IPS-20b (cell line): ENCODE results near the gene CDC42EP4.

ENCODE experiments used
- H3K27ac ChIP-seq: one replicate; pipeline ENCODE4 v1.5.1; 2013; ENCODE audit warnings: low read length
- H3K27me3 ChIP-seq: 2 replicates; pipeline ENCODE4 v1.6.1; 2013; ENCODE audit warnings: mild to moderate bottlenecking, low read length, inconsistent platforms; ENCODE audit not compliant: insufficient read depth
- H3K36me3 ChIP-seq: 2 replicates; pipeline ENCODE4 v1.6.1; 2013; ENCODE audit warnings: low read depth, mild to moderate bottlenecking, inconsistent platforms, low read length, moderate library complexity; ENCODE audit not compliant: insufficient read depth
- H3K4me1 ChIP-seq: 2 replicates; pipeline ENCODE4 v1.6.1; 2013; ENCODE audit warnings: mild to moderate bottlenecking, control low read depth, inconsistent platforms, low read length, moderate library complexity; ENCODE audit not compliant: insufficient read depth
- H3K4me3 ChIP-seq: 2 replicates; pipeline ENCODE4 v1.5.1; 2013; ENCODE audit warnings: mild to moderate bottlenecking, low read length, inconsistent platforms
- H3K9ac ChIP-seq: 2 replicates; pipeline ENCODE4 v1.6.1; 2013; ENCODE audit warnings: low read depth, mild to moderate bottlenecking, inconsistent platforms, low read length, moderate library complexity
- H3K9me3 ChIP-seq: 2 replicates; pipeline ENCODE4 v1.6.1; 2013; ENCODE audit warnings: mild to moderate bottlenecking, low read depth, low read length, inconsistent platforms; ENCODE audit not compliant: insufficient read depth

CDC42EP4 gene

DNA sequence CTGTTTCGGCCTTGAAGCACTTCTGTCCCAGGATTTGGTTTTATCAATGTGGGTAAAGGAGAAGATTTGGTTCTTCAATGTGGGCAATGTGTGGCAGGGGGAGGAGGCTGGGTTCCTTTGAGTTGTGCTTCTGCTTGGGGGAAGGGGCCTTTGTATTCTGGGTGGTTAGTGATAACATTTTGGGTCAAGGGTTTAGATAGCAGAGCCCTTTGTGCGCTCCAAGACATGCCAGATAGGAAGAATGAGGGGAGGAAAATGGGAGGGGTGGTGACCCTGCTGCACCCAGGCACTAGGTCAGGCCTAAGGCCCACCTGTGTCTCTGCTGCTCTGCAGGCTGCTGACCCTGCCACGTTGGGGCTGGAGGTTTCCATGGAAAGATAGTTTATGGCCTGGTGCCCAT lies 40.0 kb upstream of the CDC42EP4 start:
- H3K9ac ChIP-seq, result no peak overlapping the region
- H3K27me3 ChIP-seq, result no peaks in the 10 kb centered on the region

DNA sequence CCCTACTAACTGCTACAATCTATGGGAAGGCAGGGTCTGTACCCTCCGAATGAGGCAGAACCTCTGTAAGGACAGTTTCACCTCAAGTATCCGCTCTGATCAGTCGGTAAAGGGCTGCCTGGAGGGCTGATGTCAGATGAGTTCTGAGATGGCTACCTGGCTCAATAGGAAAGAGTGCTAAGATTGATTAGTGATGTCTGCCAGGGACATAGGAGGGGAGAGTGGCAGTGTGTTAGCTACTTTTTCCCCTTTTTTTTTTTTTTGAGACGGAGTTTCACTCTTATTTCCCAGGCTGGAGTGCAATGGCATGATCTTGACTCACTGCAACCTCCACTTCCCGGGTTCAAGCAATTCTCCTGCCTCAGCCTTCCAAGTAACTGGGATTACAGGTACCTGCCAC lies 39.1 kb upstream of the CDC42EP4 start:
- Histone ChIP-seq H3K9ac (no peak overlapping the region), H3K4me3 (no peak overlapping the region), H3K27me3 (no peaks in the 10 kb centered on the region), H3K4me1 (peaks cover 4% of the 10 kb centered on the region; the same call in 1 of the 2 replicates), H3K36me3 (no peaks in the 10 kb centered on the region), H3K27ac (no peak overlapping the region), H3K9me3 (no peaks in the 10 kb centered on the region)

More for the DNA sequence above, 40.0 kb upstream of the CDC42EP4 start:
- Histone ChIP-seq H3K9me3 (no peaks in the 10 kb centered on the region), H3K36me3 (no peaks in the 10 kb centered on the region), H3K4me3 (no peak overlapping the region), H3K27ac (no peak overlapping the region), H3K4me1 (peaks cover 4% of the 10 kb centered on the region; the same call in 1 of the 2 replicates)

DNA sequence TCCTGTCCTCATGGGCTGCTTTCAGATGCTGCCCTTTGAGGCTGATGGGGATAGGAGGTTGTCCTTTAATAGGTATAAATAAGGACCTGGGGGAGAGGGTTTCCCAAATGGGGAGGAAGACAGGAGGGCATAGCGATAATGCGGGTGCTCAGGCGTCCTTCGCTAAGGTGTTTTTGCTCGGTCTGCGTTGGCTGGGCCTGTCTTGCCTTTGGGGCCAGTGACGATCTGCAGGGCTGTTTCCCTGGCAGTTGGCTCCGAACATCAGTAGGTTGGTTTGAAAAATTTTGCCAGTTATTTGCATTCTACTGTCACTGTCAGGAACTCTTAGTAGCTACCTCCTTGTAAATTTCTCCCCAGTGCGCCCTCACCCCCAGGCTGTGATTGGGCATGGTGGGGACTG lies 37.8 kb upstream of the CDC42EP4 start:
- Histone ChIP-seq H3K27ac (no peak overlapping the region), H3K4me1 (peaks cover 4% of the 10 kb centered on the region; the same call in 1 of the 2 replicates), H3K4me3 (no peak overlapping the region), H3K9me3 (no peaks in the 10 kb centered on the region), H3K9ac (no peak overlapping the region), H3K27me3 (no peaks in the 10 kb centered on the region), H3K36me3 (no peaks in the 10 kb centered on the region)

DNA sequence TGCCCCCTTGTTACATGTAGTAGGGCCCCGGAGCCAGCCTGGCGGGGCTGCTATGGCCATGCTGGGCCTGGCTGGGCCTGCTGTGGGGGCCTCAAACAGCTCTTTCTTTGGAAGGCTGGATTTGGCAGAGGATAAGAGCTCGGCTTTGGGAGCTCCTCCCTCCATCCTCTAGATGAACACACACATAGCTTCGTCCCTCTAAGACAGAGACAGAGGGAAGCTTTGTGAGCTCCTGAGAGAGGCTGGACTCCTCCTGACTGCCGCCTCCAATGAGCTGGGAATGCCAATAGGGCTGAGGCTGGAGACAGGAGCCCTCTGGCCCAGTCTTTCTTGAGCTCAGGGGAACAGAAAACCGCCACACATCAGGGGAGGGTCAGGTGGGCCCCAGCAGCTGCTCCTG lies 37.3 kb upstream of the CDC42EP4 start:
- no peaks in the 10 kb centered on the region for H3K36me3 ChIP-seq
- no peak overlapping the region for H3K27ac ChIP-seq
- no peaks in the 10 kb centered on the region for H3K9me3 ChIP-seq
- no peak overlapping the region for H3K4me3 ChIP-seq
- H3K27me3 ChIP-seq, result no peaks in the 10 kb centered on the region
- peaks cover 4% of the 10 kb centered on the region; the same call in 1 of the 2 replicates for H3K4me1 ChIP-seq
- no peak overlapping the region for H3K9ac ChIP-seq

DNA sequence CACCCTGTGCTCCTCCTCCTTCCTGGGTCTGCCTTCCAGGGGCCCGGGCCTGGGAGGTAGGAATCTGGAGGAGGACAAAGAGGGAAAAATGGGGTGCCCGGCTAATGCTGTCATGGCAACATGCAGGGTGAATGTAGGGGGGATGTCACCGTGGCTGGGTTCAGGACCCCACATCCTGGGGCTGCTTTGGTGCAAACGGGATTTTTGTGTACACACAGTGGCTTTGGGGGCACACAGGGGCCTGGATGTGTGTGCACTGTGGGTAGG lies 37.0 kb upstream of the CDC42EP4 start:
- H3K36me3 ChIP-seq, result no peaks in the 10 kb centered on the region
- H3K27me3 ChIP-seq, result no peaks in the 10 kb centered on the region
- H3K4me3 ChIP-seq, result no peak overlapping the region
- no peaks in the 10 kb centered on the region for H3K9me3 ChIP-seq
- H3K9ac ChIP-seq, result no peak overlapping the region
- no peak overlapping the region for H3K27ac ChIP-seq
- peaks cover 8% of the 10 kb centered on the region for H3K4me1 ChIP-seq

DNA sequence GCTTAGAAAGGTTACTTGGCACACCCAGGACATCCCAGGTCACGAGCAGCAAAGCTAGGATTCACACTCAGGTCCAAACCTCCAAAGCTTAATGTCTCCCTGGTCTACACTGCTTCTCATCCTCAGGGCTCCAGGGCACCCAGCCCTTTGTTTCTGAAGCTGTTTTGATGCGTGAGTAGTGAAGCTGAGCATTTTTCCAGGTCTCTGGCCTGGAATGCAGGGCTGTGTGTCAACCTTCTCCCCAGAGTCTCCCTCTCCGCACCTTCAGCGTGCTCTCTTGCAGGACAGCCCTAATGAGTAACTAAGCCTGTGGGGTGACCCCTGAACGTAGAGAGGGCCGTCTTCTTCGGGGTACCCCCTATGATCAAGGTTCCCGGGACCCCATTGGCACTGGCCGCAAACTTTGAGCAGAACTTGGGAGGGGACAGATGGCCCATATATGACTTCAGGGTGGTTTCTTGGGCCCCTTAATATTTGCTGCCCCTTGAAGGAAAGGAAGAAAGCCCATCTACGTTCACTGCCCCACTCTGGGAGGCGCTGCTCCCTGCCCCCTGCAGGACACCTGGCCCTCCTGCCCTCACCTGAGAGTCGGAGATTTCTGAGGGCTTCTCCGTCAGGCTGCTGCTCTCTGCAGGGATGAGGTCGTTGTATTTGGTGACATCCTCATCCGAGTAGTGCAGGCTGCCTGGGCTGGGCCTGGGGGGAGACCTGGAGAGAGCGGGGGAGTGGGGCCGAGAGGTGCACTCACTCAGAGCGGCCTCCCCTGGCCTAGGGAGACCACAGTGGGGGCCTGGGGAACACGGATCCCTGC lies 36.4 kb upstream of the CDC42EP4 start:
- Histone ChIP-seq H3K4me1 (peaks cover 11% of the 10 kb centered on the region), H3K36me3 (no peaks in the 10 kb centered on the region), H3K9ac (no peak overlapping the region; the same call in 1 of the 2 replicates), H3K27me3 (no peaks in the 10 kb centered on the region), H3K4me3 (no peak overlapping the region), H3K9me3 (no peaks in the 10 kb centered on the region), H3K27ac (peak overlapping the region; percentile 18)

DNA sequence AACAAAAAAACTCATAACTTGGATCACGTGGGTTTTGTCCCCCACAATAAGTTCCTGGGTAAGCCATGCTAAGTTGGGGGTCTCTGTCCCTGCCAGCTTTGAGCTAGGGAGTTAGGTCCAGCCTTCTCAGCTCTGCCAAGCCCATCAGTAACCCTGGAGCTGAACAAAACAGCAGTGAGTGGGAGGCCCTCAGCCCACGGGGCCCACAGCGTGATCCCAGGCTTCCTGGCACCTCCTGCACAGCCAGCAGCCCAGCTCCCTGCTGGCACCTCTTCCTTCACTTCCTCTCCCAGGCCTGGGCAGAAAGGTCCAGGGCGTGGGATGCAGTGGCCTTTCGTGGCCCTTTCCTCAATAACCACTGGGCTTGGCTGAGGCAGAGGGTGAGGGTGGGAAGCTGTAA lies 35.5 kb upstream of the CDC42EP4 start:
- H3K27ac ChIP-seq, result no peak overlapping the region
- H3K36me3 ChIP-seq, result no peaks in the 10 kb centered on the region
- H3K27me3 ChIP-seq, result no peaks in the 10 kb centered on the region
- H3K4me3 ChIP-seq, result no peak overlapping the region
- H3K4me1 ChIP-seq, result peaks cover 17% of the 10 kb centered on the region
- H3K9ac ChIP-seq, result no peak overlapping the region
- H3K9me3 ChIP-seq, result no peaks in the 10 kb centered on the region

DNA sequence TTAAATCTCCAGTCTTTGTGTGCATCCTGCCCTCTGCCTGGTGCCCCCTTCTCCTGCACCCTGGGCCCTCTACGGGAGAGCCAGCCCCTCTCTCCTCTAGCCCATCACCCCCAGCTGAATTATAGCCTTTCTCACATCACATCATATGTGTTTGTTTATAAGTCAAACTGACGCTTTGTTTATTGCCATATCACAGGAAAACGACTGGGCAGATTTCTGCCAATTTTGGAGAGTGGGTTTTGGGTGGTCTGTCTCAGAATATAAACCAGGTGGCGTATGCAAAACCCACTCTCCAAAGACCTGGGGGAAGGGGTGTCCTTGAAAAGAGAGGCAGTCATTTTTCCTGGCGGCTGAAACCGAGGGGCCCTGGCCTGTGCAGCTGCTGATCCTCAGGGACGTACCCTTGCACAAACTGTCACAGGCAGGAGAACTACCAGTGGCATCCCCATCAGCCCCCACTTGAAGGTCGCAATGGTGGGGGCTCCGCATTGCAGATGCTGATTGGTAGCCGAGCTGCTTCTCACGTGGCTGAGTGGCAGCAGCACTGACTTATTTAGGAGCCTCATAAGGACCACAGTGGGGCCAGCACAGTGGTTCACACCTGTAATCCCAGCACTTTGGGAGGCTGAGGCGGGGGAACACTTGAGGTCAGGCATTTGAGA lies 34.8 kb upstream of the CDC42EP4 start:
- H3K36me3 ChIP-seq, result no peaks in the 10 kb centered on the region
- no peaks in the 10 kb centered on the region for H3K27me3 ChIP-seq
- H3K4me1 ChIP-seq, result peaks cover 20% of the 10 kb centered on the region
- no peak overlapping the region for H3K9ac ChIP-seq
- no peak overlapping the region for H3K27ac ChIP-seq
- H3K4me3 ChIP-seq, result no peak overlapping the region
- no peaks in the 10 kb centered on the region for H3K9me3 ChIP-seq

DNA sequence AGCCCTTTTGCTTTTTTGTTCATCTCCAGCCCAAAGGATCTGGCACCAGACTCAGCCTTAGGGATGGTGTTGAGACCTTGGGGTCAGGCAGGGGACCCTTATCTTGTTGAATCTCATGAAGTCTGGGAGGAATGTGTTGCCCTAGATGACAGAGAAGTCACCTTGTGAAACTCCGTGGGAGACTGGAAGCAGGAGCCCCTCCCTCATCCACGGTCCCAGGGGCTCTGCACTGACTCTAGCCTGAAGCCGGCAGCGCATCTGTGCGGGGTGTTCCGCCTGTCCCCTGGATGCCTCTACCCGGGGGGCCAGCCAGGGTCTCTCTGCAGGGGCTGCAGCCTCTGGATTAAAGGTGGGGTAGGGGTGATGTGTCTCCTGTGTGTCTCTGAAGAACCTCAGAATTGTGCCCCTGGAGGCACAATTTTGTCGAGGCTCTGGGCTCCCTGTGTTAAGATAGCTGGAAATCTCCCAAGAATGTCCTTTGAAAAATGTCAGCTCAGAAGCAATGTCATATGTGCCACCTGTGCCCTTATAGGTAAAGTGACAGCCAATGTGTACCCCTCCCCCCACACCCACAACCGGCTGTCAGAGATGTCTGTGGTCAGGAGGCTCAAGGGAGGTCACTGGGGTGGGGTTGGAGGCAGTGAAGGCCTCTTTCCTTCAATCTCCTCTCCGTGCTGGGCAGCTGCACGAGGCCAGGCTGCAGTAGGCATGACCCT lies 32.1 kb upstream of the CDC42EP4 start:
- H3K27me3 ChIP-seq, result no peaks in the 10 kb centered on the region
- H3K9ac ChIP-seq, result peak overlapping the region; percentile 71; the same call in 1 of the 2 replicates
- H3K27ac ChIP-seq, result peak overlapping the region; percentile 79
- H3K9me3 ChIP-seq, result no peaks in the 10 kb centered on the region
- no peaks in the 10 kb centered on the region for H3K36me3 ChIP-seq
- peak overlapping the region; percentile 45; the same call in 1 of the 2 replicates for H3K4me3 ChIP-seq
- peaks cover 23% of the 10 kb centered on the region for H3K4me1 ChIP-seq

DNA sequence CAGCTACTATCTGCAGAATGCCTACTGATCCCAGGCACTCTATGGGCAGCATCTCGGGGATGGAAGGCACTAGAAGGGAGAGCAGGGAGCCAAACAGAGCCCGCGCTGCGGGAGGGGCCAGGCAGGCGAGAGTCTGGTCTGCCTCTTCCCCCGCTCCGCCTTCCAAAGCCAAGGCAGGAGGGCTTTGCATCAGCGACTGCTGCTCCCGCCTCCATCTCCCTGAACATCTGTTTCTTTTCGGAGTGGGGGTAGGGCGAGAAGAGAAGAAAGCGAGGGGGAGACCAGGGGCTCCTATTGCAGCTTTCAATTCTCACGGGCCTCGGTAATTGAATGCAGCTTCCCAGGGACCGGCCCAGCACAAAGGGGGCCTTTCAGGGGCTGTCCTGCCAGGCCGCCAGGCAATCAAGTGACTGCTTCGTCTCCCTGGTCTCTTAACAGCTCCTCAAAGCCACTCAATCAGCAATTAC lies 31.4 kb upstream of the CDC42EP4 start:
- Histone ChIP-seq H3K4me3 (peak overlapping the region; percentile 45; the same call in 1 of the 2 replicates), H3K27ac (peak overlapping the region; percentile 79), H3K4me1 (peaks cover 21% of the 10 kb centered on the region), H3K36me3 (no peaks in the 10 kb centered on the region), H3K9me3 (no peaks in the 10 kb centered on the region), H3K27me3 (no peaks in the 10 kb centered on the region), H3K9ac (peak overlapping the region; percentile 71; the same call in 1 of the 2 replicates)

DNA sequence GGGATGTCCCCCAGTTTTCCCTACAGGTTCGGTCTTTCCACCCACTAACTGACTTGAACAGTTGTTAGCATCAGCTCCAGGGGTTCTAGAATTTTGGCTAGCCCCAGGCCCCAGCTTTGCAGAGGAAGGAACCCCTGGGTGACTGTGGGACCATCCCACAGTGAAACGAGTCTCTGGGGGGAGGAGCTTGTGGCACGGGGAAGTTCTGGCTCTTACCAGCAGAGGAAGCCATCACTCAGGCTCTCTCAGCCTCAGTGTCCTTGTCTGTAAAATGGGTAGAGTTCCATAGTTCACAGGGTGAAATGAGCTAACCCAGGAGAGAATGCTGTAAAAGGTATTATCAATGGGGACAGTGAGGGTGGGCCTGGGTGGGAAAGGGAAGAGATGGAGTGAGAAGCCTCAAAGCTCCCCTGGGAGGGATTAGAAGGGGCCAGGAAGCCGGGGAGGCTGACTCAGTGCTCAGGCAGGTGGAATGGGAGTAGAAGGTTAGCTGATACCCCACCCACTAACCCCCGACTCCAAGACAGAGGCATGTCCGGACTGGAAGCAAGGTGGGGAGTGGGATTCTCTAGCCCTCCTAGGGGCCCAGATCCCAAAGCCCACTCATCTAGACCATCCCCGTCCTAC lies 30.9 kb upstream of the CDC42EP4 start:
- no peaks in the 10 kb centered on the region for H3K9me3 ChIP-seq
- no peaks in the 10 kb centered on the region for H3K27me3 ChIP-seq
- H3K9ac ChIP-seq, result peak overlapping the region; percentile 71; the same call in 1 of the 2 replicates
- no peaks in the 10 kb centered on the region for H3K36me3 ChIP-seq
- peak overlapping the region; percentile 45; the same call in 1 of the 2 replicates for H3K4me3 ChIP-seq
- H3K4me1 ChIP-seq, result peaks cover 21% of the 10 kb centered on the region
- H3K27ac ChIP-seq, result no peak overlapping the region
